Right atrium auricular region (tissue), 2 donors: ENCODE results near the gene IL17RB. TPM values are rescaled to one million over a fixed set of nuclear protein-coding genes. Genes with fewer than 3 reads are reported as not detected.

Experiments
- DNase-seq: peaks from one replicate; pipeline ENCODE4 v3.0.0-alpha.2; 2019; ENCODE audit warnings: low spot score
- H3K27ac ChIP-seq, 2 donors: fragments of 200-600 bp; sonication (generic); 1 replicate in 1 of 2; 2 replicates in 1 of 2; pipeline ENCODE4 v1.5.1; 2016 to 2019
- H3K27me3 ChIP-seq, 2 donors: fragments of 200-600 bp; sonication (generic); one replicate each; pipeline versions ENCODE4 v1.5.1 to v1.6.0; 2017 to 2019
- H3K36me3 ChIP-seq: fragments of 200-600 bp; sonication (generic); one replicate; pipeline ENCODE4 v1.5.1; 2016
- H3K4me1 ChIP-seq, 2 donors: fragments of 200-600 bp; sonication (generic); one replicate each; pipeline versions ENCODE4 v1.5.1 to v1.6.0; 2017 to 2019
- H3K4me3 ChIP-seq, 2 donors: fragments of 200-600 bp; sonication (generic); 1 replicate in 1 of 2; 2 replicates in 1 of 2; pipeline ENCODE4 v1.5.1; 2017 to 2019; ENCODE audit warnings: mild to moderate bottlenecking in 1 of 2, moderate library complexity in 1 of 2
- H3K9me3 ChIP-seq, 2 donors: fragments of 200-600 bp; sonication (generic); one replicate each; pipeline ENCODE4 v1.5.1; 2019
- CTCF ChIP-seq, 2 donors: fragments of 200-600 bp; sonication (generic); IDR thresholded peaks; one replicate each; pipeline ENCODE4 v1.5.1; 2019; ENCODE audit warnings: antibody characterized with exemption in 2 of 2
- total RNA-seq, 2 donors: library from RNA; depleted of rRNA; stranded (reverse); fragments of >200 nt; gene quantifications; one replicate each; pipeline ENCODE4 v1.1.0, GENCODE V29; 2016

IL17RB gene
- total RNA-seq, 2 donors from 2014 or later = 0.83 to 1.1 TPM

GRCh38 chr3:53865732-53866499, 19.5 kb downstream of the IL17RB start:
- H3K27ac ChIP-seq = no peak overlapping the region
- no peak for DNase-seq
- TF ChIP-seq CTCF (IDR thresholded peaks at IDR 0.05) = no peak
- H3K36me3 ChIP-seq = peaks cover 67% of the 10 kb centered on the region
- no peaks in the 10 kb centered on the region for H3K9me3 ChIP-seq
- no peaks in the 10 kb centered on the region for H3K27me3 ChIP-seq
- H3K4me1 ChIP-seq = no peaks in the 10 kb centered on the region
- H3K4me3 ChIP-seq = no peak overlapping the region

GRCh38 chr3:53880396-53881345, 34.3 kb downstream of the IL17RB start:
- DNase-seq = no peak
- Histone ChIP-seq H3K27me3 (no peaks in the 10 kb centered on the region), H3K9me3 (no peaks in the 10 kb centered on the region), H3K36me3 (peaks cover 60% of the 10 kb centered on the region), H3K4me3 (peak overlapping the region; percentile 81), H3K4me1 (peaks cover 0 to 22% of the 10 kb centered on the region in 2 donors), H3K27ac (peak overlapping the region in 1 of 2 donors; percentile 90)
- TF ChIP-seq CTCF (IDR thresholded peaks at IDR 0.05) = no peak

- peak in 1 of 2 donors; percentile 37 for TF ChIP-seq CTCF (IDR thresholded peaks at IDR 0.05)
- DNase-seq = peak; percentile 81
- peaks cover 0 to 22% of the 10 kb centered on the region in 2 donors for H3K4me1 ChIP-seq
- peak within 1 kb of the TSS; percentile 86 to 90 for H3K27ac ChIP-seq
- no peaks in the 10 kb centered on the region for H3K9me3 ChIP-seq
- peak within 1 kb of the TSS; percentile 81 for H3K4me3 ChIP-seq
- no peaks in the 10 kb centered on the region for H3K27me3 ChIP-seq
- peaks cover 54% of the 10 kb centered on the region for H3K36me3 ChIP-seq
Measured at GRCh38 chr3:53881691-53882593, 35.6 kb downstream of the IL17RB start, which contains the start of gene ACTR8. Gene ACTR8, minus strand, starts transcription at chr3:53882152. Its CDS starts 51 bp downstream, at chr3:53882101.

- no peak overlapping the region for H3K27ac ChIP-seq
- peaks cover 0 to 22% of the 10 kb centered on the region in 2 donors for H3K4me1 ChIP-seq
Measured at GRCh38 chr3:53883008-53883407, 36.6 kb downstream of the IL17RB start.

More at GRCh38 chr3:53883008-53883407, 36.6 kb downstream of the IL17RB start:
- Histone ChIP-seq H3K9me3 (no peaks in the 10 kb centered on the region), H3K36me3 (peaks cover 47% of the 10 kb centered on the region), H3K27me3 (no peaks in the 10 kb centered on the region), H3K4me3 (no peak overlapping the region)
- no peak for DNase-seq
- TF ChIP-seq CTCF (IDR thresholded peaks at IDR 0.05) = no peak
